ENCODE results near the gene WDR12. TPM values are rescaled to one million over a fixed set of nuclear protein-coding genes. Genes with fewer than 3 reads are reported as not detected.

Gene WDR12
- total and polyA plus RNA-seq, 9 of the 15 experiments (the other 6 are each of a cell fraction or from before 2014, with no cell fraction given) = 109 to 554 (median 174) TPM

GRCh38 chr2:202911512-202912341, at the start of gene WDR12, which contains the start of gene CARF (continued):
- TF ChIP-seq, protein P1, sequence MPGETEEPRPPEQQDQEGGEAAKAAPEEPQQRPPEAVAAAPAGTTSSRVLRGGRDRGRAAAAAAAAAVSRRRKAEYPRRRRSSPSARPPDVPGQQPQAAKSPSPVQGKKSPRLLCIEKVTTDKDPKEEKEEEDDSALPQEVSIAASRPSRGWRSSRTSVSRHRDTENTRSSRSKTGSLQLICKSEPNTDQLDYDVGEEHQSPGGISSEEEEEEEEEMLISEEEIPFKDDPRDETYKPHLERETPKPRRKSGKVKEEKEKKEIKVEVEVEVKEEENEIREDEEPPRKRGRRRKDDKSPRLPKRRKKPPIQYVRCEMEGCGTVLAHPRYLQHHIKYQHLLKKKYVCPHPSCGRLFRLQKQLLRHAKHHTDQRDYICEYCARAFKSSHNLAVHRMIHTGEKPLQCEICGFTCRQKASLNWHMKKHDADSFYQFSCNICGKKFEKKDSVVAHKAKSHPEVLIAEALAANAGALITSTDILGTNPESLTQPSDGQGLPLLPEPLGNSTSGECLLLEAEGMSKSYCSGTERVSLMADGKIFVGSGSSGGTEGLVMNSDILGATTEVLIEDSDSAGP (CRISPR knock-in tag; IDR thresholded peaks at IDR 0.05) = peak; percentile 84
- TF ChIP-seq MTA3 (IDR thresholded peaks at IDR 0.05; ENCODE audit: borderline replicate concordance) (peak; percentile 95), NCOA2 (IDR thresholded peaks at IDR 0.05; ENCODE audit: partially characterized antibody in 2 of 2) (no peak)
- TF ChIP-seq, protein P2, sequence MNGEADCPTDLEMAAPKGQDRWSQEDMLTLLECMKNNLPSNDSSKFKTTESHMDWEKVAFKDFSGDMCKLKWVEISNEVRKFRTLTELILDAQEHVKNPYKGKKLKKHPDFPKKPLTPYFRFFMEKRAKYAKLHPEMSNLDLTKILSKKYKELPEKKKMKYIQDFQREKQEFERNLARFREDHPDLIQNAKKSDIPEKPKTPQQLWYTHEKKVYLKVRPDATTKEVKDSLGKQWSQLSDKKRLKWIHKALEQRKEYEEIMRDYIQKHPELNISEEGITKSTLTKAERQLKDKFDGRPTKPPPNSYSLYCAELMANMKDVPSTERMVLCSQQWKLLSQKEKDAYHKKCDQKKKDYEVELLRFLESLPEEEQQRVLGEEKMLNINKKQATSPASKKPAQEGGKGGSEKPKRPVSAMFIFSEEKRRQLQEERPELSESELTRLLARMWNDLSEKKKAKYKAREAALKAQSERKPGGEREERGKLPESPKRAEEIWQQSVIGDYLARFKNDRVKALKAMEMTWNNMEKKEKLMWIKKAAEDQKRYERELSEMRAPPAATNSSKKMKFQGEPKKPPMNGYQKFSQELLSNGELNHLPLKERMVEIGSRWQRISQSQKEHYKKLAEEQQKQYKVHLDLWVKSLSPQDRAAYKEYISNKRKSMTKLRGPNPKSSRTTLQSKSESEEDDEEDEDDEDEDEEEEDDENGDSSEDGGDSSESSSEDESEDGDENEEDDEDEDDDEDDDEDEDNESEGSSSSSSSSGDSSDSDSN (IDR thresholded peaks at IDR 0.05; ENCODE audit: borderline replicate concordance in 1 of 2, low read depth in 2 of 2, low read length in 2 of 2) = 0 out of 4 replicates have a peak, but pooled peaks of 1 of the 2 experiments have one; percentile 28
- TF ChIP-seq, protein P3, sequence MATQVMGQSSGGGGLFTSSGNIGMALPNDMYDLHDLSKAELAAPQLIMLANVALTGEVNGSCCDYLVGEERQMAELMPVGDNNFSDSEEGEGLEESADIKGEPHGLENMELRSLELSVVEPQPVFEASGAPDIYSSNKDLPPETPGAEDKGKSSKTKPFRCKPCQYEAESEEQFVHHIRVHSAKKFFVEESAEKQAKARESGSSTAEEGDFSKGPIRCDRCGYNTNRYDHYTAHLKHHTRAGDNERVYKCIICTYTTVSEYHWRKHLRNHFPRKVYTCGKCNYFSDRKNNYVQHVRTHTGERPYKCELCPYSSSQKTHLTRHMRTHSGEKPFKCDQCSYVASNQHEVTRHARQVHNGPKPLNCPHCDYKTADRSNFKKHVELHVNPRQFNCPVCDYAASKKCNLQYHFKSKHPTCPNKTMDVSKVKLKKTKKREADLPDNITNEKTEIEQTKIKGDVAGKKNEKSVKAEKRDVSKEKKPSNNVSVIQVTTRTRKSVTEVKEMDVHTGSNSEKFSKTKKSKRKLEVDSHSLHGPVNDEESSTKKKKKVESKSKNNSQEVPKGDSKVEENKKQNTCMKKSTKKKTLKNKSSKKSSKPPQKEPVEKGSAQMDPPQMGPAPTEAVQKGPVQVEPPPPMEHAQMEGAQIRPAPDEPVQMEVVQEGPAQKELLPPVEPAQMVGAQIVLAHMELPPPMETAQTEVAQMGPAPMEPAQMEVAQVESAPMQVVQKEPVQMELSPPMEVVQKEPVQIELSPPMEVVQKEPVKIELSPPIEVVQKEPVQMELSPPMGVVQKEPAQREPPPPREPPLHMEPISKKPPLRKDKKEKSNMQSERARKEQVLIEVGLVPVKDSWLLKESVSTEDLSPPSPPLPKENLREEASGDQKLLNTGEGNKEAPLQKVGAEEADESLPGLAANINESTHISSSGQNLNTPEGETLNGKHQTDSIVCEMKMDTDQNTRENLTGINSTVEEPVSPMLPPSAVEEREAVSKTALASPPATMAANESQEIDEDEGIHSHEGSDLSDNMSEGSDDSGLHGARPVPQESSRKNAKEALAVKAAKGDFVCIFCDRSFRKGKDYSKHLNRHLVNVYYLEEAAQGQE (IDR thresholded peaks at IDR 0.05; ENCODE audit: borderline replicate concordance) = peak; percentile 93
- TF ChIP-seq, protein P3 (CRISPR knock-in tag; IDR thresholded peaks at IDR 0.05; ENCODE audit: low read depth) = no peak
- TF ChIP-seq, protein P4, sequence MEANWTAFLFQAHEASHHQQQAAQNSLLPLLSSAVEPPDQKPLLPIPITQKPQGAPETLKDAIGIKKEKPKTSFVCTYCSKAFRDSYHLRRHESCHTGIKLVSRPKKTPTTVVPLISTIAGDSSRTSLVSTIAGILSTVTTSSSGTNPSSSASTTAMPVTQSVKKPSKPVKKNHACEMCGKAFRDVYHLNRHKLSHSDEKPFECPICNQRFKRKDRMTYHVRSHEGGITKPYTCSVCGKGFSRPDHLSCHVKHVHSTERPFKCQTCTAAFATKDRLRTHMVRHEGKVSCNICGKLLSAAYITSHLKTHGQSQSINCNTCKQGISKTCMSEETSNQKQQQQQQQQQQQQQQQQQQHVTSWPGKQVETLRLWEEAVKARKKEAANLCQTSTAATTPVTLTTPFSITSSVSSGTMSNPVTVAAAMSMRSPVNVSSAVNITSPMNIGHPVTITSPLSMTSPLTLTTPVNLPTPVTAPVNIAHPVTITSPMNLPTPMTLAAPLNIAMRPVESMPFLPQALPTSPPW (CRISPR knock-in tag; IDR thresholded peaks at IDR 0.05) = peak; percentile 47

All from K562 (cell line).